ENCODE results near the gene TRIM29.
"Not testable (repeated sequence)": the region's sequence is repeated elsewhere in the genome, so short reads cannot be mapped to it uniquely, and the experiment has no call there.

The TRIM29 gene

DNA sequence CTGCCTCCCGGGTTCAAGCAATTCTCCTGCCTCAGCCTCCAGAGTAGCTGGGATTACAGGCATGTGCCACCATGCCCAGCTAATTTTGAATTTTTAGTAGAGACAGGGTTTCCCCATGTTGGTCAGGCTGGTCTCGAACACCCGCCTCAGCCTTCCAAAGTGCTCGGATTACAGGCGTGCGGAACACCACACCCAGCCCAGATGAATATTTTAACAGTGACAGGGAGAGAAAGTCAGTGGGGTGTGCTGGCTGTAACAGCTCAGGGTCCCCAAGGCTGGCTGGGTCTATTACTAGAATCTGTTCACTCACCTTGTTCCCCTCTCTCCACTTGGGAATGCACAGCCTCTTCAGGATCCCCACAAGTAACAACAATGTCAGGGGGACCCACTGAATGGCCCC is 42.1 kb upstream of the TRIM29 start:
- DNase-seq (ENCODE audit: low spot score in 2 of 2); H3K4me3 ChIP-seq; in situ Hi-C loops (cut with MboI; ENCODE audit: low sequenced_read_pairs); H3K36me3 ChIP-seq (replicated peaks); H3K27me3 ChIP-seq (ENCODE audit: low read depth); H3K4me1 ChIP-seq; H3K9me3 ChIP-seq: not testable (repeated sequence)

DNA sequence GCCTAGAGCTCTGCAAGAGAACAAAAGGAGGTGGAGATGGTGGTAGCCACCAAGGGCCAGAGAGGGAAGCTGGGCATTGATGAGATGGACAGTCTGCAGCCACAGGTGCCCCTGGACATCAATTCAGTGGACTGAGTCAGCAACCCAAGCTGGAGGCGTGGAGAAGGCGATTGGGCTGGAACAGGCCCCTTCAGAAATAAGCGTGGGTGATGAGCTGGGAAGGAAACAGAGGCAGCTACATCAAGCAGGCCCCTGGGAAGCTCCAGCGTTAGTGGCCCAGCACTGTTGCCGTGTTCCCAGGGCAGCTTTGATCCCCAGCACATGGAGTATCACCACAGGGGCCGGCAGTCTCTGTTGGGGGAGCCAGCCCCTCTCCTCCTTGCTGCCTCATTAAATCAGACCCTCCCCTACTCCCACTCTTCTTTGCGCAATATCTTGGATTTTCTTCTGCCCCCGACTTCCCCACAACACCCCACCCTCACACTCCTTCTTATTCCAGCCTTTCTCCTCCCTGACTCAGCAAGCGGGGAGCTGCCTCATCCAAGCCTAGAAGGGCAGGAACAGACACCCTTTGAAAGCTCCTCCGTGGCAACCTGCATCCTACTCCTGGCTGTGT is 41.3 kb upstream of the TRIM29 start:
- Histone ChIP-seq H3K9me3 (no peaks in the 10 kb centered on the region), H3K4me3 (no peak overlapping the region), H3K4me1 (no peaks in the 10 kb centered on the region), H3K27me3 (ENCODE audit: low read depth) (peaks cover 11% of the 10 kb centered on the region), H3K36me3 (replicated peaks) (no peaks in the 10 kb centered on the region)
- in situ Hi-C loops (cut with MboI; ENCODE audit: low sequenced_read_pairs) = no loop called here
- no peak for DNase-seq (ENCODE audit: low spot score in 2 of 2)

DNA sequence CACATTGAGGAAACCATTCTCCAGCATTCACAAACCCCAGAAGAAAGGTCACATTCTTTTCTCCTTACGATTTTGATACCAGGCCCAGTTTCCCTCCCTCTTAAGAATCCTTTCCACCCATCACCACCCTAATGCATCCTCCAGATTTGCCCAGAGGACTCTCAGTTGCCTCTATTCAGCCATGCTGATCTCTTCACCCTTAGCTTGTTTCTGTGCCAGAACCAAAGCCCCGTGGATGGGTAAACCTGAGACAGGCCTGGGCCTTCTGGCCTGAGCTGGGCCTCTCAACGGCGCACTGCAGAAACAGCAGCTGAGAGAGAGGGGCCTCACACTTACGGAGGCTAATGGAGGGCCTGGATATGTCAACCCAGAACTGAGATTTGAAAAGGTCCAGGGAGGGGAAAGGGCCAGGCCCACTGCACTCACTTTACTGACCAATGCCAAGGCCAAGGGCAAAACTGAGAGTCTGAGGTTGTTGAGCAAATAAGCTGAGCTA is 40.7 kb upstream of the TRIM29 start:
- H3K4me1 ChIP-seq = no peaks in the 10 kb centered on the region

DNA sequence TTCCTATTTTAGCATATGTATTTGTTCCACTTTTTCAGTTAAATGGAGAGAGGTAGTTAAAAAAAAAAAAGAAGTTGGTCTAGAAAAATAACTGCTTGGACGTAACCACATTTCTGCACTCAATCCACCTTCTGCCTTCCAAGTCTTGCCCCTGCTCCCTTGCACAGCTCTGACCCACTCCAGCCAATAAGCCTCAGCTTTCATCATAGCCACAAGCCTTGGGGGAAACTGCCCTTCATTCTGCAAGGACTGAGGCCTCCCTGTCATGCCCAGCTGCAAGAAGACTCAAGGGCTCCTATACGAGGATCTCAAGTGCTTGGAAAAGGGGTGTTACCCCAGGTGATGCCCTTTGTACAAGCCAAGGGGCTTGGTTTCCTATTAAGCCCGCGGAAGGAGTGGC is 37.0 kb upstream of the TRIM29 start:
- H3K27me3 ChIP-seq (ENCODE audit: low read depth) = peaks cover 17% of the 10 kb centered on the region
- H3K36me3 ChIP-seq (replicated peaks) = no peaks in the 10 kb centered on the region
- in situ Hi-C loops (cut with MboI; ENCODE audit: low sequenced_read_pairs) = loop anchor here (5.0 kb wide), 1 partner anchor 127 kb away; no protein-coding TSS in a partner anchor
- H3K4me3 ChIP-seq = no peak overlapping the region
- no peaks in the 10 kb centered on the region for H3K4me1 ChIP-seq
- no peak for DNase-seq (ENCODE audit: low spot score in 2 of 2)
- no peaks in the 10 kb centered on the region for H3K9me3 ChIP-seq

More for the DNA sequence above, 40.7 kb upstream of the TRIM29 start:
- H3K27me3 ChIP-seq (ENCODE audit: low read depth) = peaks cover 14% of the 10 kb centered on the region
- H3K36me3 ChIP-seq (replicated peaks) = no peaks in the 10 kb centered on the region
- no peaks in the 10 kb centered on the region for H3K9me3 ChIP-seq
- H3K4me3 ChIP-seq = no peak overlapping the region
- no peak for DNase-seq (ENCODE audit: low spot score in 2 of 2)
- in situ Hi-C loops (cut with MboI; ENCODE audit: low sequenced_read_pairs) = no loop called here

DNA sequence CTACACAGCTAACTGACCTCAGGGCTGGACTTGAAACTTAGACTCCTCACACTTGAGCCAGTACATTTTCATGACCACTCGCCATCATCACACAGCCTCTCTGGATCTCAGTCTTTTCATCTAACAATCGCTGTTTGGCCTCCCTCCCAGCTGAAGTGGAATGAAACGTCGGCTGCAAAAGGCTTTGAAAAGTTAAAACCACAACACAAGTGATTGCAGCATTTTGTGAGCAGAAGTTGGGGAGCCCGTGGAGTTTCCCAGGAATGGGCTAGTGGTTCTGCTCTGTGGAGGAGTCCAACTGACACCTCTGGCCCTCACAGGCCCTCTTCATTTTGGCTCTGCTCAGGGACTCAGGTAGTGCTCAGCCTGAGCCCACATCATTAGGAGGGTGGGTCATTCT is 35.9 kb upstream of the TRIM29 start:
- Histone ChIP-seq H3K4me3 (no peak overlapping the region), H3K27me3 (ENCODE audit: low read depth) (peaks cover 17% of the 10 kb centered on the region), H3K9me3 (no peaks in the 10 kb centered on the region), H3K4me1 (peaks cover 4% of the 10 kb centered on the region; the same call in 1 of the 2 replicates), H3K36me3 (replicated peaks) (no peaks in the 10 kb centered on the region)
- in situ Hi-C loops (cut with MboI; ENCODE audit: low sequenced_read_pairs) = loop anchor here (5.0 kb wide), 1 partner anchor 128 kb away; no protein-coding TSS in a partner anchor
- no peak for DNase-seq (ENCODE audit: low spot score in 2 of 2)

DNA sequence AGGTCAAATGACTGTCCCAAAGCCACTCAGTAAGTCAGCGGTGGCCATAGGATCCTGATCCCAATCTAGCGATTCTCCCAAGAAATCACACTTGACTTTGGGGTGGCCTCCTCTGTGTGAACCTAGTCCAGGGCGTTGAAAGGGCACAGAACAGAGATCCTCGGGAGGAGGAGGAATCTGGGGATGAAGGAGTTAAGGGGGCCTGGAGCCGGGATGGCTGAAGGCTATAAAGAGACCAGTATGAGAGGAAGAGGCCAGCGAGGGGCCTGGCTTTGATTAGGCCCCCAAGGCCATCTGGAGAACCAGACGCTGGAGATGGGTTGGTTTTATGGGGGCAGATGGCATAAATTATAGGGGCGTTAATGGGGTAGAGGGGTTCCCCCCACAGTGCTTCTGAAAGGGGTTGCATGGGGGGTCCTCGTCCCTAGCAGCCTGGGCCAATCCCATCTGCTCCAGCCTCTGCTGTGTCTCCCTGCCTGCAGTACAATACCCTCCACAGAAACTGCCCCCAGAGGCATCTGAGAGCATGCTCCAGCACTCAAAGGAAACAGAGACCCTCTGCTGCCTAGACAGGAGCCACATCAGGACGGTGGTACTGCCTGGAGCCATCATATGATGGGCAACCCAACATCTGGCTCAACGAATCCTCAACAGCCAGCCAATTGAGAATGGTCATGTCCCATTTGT is 35.2 kb upstream of the TRIM29 start:
- Histone ChIP-seq H3K4me1 (peaks cover 4% of the 10 kb centered on the region; the same call in 1 of the 2 replicates), H3K9me3 (no peaks in the 10 kb centered on the region), H3K36me3 (replicated peaks) (no peaks in the 10 kb centered on the region), H3K4me3 (no peak overlapping the region), H3K27me3 (ENCODE audit: low read depth) (peaks cover 17% of the 10 kb centered on the region)
- no peak for DNase-seq (ENCODE audit: low spot score in 2 of 2)
- in situ Hi-C loops (cut with MboI; ENCODE audit: low sequenced_read_pairs) = loop anchor here (5.0 kb wide), 1 partner anchor 129 kb away; no protein-coding TSS in a partner anchor

DNA sequence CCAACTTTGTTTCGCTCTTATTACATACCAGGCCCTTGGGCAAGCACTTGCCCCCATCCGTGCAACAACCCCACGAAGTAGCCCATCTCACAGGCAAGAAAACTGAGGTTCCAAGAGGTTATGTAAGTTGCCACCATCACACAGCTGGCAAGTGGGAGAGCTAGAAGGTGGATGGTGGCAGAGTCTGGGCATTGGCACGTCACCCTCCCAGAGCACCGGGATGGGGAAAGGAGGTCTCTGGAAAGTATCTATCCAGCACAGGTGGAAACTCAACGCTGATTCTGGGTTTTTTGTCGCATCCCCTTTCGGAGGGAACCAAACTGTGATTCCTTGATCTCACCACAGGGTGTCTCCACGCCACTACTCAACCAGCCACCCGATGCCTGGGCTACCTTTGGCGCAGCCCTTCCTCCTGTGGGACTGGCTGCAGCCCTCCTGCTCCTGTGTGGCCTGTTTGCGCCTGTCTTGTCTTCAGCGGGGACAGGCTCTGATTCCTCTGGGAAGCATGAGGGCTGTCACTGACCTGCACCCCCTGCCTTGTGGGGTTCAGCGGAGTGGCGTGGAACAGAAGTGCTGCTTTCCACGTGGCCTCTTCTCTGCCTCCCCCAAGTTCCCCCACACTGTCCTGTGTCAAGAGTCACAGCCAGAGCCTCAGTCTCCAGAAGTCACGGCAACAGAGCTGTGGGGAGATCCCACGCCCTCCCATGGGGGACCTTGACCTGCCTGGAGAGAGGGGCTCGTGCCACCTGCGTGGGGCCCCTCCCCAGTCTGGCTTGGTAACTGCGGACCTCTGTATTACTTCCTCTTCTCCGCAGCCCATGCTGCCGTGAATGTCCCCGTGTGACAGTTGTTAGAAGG is 34.4 kb upstream of the TRIM29 start:
- Histone ChIP-seq H3K36me3 (replicated peaks) (no peaks in the 10 kb centered on the region), H3K27me3 (ENCODE audit: low read depth) (peaks cover 17% of the 10 kb centered on the region), H3K4me3 (no peak overlapping the region), H3K4me1 (peaks cover 4% of the 10 kb centered on the region; the same call in 1 of the 2 replicates), H3K9me3 (no peaks in the 10 kb centered on the region)
- in situ Hi-C loops (cut with MboI; ENCODE audit: low sequenced_read_pairs) = loop anchor here (5.0 kb wide), 1 partner anchor 130 kb away; no protein-coding TSS in a partner anchor
- peak; percentile 62 to 78 for DNase-seq (ENCODE audit: low spot score in 2 of 2)

DNA sequence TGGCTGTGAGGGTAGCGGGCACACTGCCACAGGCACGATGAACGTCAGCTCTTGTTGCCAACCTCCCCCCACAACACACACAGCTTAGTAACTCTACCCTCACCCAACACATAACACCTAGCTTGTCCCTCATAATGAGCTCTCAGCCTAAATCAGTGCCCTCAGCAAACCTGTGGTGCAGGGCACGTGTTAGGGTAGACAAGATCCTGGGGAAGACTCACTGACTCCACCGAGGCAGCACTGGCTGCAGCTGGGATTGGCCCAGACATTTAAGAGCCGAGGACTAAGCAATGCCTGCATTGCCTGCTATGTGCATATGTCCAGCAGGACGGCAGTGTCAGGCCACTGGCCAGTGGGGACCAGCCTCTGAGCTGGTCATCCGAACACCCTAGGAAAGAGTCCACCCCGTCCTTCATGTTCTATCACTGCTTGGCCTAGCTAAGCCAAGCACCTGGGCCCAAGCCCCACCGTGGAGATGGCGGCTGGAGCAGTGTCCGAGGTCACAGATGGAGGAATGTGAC is 32.9 kb upstream of the TRIM29 start:
- in situ Hi-C loops (cut with MboI; ENCODE audit: low sequenced_read_pairs) = loop anchor here (5.0 kb wide), 1 partner anchor 132 kb away; no protein-coding TSS in a partner anchor
- Histone ChIP-seq H3K4me3 (no peak overlapping the region), H3K9me3 (no peaks in the 10 kb centered on the region), H3K4me1 (peaks cover 4% of the 10 kb centered on the region; the same call in 1 of the 2 replicates), H3K36me3 (replicated peaks) (no peaks in the 10 kb centered on the region), H3K27me3 (ENCODE audit: low read depth) (peaks cover 12% of the 10 kb centered on the region)
- DNase-seq (ENCODE audit: low spot score in 2 of 2) = no peak

DNA sequence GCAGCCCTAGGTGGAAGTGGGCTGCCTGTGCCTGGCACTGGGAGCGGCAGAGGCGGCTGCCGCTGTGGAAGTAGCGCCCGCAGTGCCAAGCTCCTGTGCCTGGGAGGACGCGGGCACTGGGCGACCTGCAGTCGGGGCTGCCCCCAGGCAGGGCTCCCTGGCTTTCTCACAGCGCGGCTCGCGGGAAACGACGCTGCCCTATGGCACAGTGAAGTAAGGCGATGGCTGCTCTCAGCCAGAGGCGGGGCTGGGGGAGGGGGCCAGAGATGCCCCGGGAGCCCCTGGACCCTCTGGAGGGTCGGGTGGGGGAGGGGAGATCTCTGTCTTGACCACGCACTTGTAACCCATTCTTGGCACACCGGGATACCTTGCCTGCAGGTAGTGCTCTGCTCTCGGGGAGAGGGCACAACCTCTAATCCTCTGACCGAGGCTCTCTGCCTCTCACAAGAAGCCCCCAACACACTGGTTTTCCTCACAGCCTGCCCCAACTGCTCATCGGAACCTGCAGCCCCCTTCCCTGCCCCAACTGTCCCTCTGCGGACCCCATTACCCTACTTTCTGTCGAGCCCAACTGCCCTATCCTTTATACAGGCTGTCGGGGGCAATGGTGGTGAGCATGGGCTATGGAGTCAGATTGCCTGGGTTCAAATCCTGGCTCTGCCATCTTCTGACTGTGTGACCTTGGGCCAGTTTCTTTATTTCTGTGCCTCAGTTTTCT is 32.2 kb upstream of the TRIM29 start:
- H3K36me3 ChIP-seq (replicated peaks) = no peaks in the 10 kb centered on the region
- no peak for DNase-seq (ENCODE audit: low spot score in 2 of 2)
- H3K9me3 ChIP-seq = no peaks in the 10 kb centered on the region
- H3K4me3 ChIP-seq = no peak overlapping the region
- peaks cover 14% of the 10 kb centered on the region for H3K27me3 ChIP-seq (ENCODE audit: low read depth)
- peaks cover 4% of the 10 kb centered on the region; the same call in 1 of the 2 replicates for H3K4me1 ChIP-seq
- in situ Hi-C loops (cut with MboI; ENCODE audit: low sequenced_read_pairs) = loop anchor here (5.0 kb wide), 1 partner anchor 132 kb away; no protein-coding TSS in a partner anchor

DNA sequence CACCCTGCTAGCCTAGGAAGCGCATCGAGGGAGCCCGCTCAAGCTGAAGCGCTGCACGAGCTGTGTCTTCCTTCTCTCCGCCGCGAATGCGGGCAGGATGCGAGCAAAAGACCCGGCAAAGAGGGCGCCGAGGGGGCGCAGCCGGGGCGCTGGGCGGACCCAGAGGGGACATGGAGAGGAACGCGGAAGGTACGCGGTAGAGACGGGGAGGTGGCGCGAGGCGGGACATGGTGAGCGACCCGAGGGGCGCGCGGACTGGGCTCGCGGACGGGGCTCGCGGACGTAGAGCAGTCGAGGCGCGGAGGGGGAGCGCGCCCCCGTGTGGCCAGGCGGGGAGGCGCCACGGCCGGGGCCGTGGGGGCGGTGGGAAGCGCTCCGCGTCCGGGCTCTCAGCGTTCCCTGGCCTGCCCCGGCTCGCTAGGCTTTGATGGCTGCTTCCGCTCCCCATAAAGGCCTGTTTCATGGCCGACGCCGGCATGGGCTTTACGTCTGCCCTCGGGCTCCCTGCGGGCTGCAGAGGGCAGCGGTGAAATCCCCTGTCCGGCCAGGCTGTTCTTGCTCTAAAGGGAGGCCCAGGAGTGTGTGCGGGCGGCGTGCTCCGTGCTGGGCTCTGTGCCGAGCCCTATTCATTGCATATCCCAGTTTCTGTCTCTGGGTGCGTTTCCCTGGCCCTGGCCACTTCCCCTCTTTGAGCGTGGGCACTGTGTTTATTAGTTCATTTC is 31.2 kb upstream of the TRIM29 start:
- Histone ChIP-seq H3K4me3 (peak overlapping the region; percentile 40), H3K4me1 (peaks cover 4% of the 10 kb centered on the region; the same call in 1 of the 2 replicates), H3K27me3 (ENCODE audit: low read depth) (peaks cover 12% of the 10 kb centered on the region), H3K36me3 (replicated peaks) (no peaks in the 10 kb centered on the region), H3K9me3 (no peaks in the 10 kb centered on the region)
- DNase-seq (ENCODE audit: low spot score in 2 of 2) = peak; percentile 56 to 82
- in situ Hi-C loops (cut with MboI; ENCODE audit: low sequenced_read_pairs) = no loop called here

DNA sequence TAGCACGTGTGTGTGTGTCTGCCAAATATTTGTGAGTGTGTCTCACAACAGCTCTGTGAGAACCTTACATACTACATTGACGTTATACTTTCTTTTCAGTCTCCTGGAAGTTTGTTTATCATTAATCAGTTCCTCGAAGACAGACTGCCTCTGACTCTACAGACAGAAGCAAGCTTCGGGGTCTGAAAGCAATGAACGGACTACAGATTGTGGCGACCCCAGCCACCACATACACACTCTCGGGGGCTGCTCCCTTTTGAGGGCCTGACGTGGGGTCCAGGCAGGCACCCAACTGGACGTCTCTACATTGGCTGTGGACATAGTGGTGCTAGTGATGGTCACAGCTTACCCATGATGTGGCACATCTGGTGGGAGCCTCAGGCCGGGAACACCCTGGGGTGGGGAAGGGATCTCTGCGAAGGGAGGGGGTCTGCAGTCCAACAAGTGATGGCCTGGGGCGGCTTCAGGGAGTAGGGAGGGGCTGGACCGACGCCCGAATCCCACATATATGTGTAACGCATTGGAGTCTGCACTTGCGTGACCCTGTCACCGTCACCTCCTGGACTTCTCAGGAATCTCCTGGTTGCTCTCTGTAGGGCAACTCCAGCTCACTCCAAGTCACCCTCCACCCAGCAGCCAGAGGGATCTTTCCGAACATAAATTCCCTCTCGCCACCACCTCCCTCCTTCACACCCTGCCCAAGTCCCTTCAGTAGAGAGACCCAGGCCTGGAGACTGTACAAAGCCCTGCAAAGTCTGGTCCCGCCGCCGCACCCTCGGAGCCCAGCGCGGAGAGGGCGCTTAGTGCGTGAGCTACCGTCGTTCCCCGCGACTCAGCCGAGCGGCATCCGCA is 30.4 kb upstream of the TRIM29 start:
- in situ Hi-C loops (cut with MboI; ENCODE audit: low sequenced_read_pairs) = no loop called here

More for the DNA sequence above, 30.4 kb upstream of the TRIM29 start:
- Histone ChIP-seq H3K36me3 (replicated peaks) (no peaks in the 10 kb centered on the region), H3K9me3 (no peaks in the 10 kb centered on the region), H3K27me3 (ENCODE audit: low read depth) (peaks cover 11% of the 10 kb centered on the region), H3K4me1 (peaks cover 4% of the 10 kb centered on the region; the same call in 1 of the 2 replicates), H3K4me3 (peak overlapping the region; percentile 40)
- DNase-seq (ENCODE audit: low spot score in 2 of 2) = no peak
